Measurements from ENCODE around the gene TCTN1. TPM values are rescaled to one million over a fixed set of nuclear protein-coding genes. Genes with fewer than 3 reads are reported as not detected.

TCTN1 gene
- total RNA-seq (2022; extraction: Qiagen RNA extraction) = 28.3 to 35.2 TPM (median 31.8 TPM) in 5 replicates

DNA sequence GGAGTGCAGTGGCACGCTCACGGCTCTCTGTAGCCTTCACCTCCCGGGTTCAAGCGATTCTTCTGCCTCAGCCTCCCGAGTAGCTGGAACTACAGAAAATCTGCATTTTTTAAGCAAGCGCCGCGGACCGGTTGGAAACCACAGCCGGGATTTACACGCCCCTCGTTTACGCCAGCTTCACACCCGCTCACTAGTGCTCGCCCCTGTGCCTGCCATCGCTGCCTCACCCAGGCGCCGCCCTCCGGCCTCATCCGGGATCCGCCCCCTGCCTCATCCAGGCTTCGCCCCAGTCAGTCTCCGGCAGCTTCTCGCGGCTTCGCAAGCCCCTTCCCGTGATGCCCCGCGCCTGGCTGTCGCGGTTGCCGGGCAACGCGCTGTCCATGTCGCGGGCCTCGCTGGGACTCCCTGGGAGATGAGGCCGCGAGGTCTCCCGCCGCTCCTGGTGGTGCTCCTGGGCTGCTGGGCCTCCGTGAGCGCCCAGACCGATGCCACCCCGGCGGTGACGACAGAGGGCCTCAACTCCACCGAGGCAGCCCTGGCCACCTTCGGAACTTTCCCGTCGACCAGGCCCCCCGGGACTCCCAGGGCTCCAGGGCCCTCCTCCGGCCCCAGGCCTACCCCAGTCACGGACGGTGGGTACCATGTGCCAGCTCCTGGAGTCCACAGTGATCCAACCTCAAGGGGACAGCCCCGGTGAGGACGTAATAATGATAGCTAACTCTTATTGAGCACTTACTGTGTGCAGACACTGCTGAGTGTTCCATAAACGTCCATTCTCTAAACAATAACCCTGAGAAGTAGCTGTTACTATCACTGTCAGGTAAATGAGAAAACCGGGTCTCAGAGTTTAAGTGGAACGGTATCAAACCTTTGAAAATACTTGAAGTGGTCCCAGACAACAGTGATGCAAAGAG is at the start of gene TCTN1:
Gene TCTN1, plus strand, starts transcription at position 359 of the 914 bp plus-strand sequence. Its CDS starts 54 bp downstream, at position 413.

DNA sequence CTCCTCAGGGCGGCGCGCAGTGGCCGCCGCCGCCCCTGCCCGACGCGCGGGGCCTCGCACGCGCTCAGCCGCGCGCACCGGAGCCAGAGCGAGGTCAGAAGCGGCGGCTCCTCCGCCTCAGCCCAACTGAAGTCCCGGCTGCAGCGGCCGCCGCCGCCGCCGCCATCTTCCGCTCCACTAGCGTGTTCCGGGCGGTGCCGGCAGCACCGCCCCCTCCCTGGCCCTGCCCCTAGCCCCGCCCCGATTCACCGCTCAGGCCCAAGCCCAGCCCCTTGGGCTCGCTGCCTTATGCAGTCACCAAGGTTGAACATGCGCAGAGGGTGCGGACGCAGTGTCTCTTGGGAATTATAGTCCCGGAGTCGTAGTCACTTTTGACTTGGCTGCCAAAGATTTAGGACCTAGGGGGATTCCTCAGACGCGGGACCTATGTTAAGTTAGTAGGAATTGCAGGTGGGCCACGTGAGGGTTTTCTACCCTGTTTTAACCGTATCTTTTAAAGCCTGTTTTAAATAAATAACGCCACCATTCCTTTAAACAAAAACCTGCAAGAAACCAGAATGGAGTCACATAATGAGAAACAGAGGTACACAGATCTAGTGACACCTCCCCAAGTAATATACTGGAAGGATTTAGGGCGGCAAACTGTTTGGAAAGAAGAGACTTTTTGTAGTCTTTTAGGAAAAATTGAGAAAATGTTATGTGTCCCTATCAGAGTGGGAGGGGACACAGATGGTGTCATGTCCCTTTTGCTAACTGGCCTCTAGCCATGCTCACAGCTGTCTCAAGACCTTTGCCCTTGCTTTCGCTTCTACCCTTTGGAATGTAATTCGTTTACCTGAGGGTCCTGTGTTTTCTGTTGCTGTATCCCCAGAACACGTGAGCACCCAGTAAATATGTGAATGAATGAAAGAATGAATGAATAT is 30.5 kb upstream of the TCTN1 start, which contains the start of gene PPTC7:
Gene PPTC7, minus strand, starts transcription at position 182 of the 923 bp plus-strand sequence. CDS start 287 bp downstream, outside the sequence.

DNA sequence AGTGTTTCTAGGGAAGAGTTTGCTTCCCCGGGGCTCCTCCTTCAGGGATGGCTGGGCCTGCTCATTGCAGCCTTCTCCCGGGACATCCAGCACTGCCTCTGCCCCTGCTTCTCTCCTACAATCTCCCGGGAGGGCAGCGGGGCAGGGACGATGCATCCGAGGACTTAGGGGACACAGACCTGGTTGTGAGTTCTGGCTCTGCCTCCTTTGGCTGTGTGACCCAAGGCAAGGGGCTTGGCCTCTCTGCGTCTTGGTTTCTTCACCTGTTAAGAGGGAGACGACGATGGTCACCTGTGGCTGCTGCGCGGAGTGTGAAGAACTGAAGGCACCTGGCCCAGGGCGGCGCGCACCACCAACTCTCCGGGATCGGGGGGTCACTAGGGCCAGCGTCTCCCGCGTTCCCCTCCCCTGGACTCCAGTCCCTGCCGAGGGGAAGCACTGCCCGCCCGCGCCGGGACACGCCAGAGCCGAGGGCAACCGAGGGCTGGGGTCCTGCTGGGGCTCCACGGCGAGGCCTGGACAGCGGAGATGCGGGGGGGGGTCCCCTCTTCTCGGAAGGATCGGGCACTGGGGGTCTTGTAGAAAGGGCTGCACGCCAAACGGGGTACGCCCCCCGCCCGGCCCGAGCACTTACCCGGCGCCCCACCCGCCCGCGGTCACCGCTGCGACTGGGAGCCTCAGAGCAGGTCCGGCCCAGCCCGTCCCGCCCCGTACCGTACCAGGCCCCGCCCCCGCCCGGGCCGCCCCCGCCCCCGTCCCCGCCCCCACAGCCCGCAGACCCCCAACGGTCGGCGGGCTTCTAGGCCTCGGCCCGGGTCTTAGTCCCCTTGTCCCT is 74.7 kb downstream of the TCTN1 start, which contains the start of gene HVCN1:
Gene HVCN1, minus strand, starts transcription at position 670 of the 835 bp plus-strand sequence. CDS start 5,870 bp downstream, outside the sequence.

Other genes starting within 250 kb of the TCTN1 start
- gene ANAPC7, start 210.4 kb upstream of the TCTN1 start, total RNA-seq (2022; extraction: Qiagen RNA extraction) = 48.7 to 57.3 TPM (median 55.4 TPM) in 5 replicates
- gene ARPC3, start 163.8 kb upstream of the TCTN1 start, total RNA-seq (2022; extraction: Qiagen RNA extraction) = 441 to 718 TPM (median 446 TPM) in 5 replicates
- gene GPN3, start 145.9 kb upstream of the TCTN1 start, total RNA-seq (2022; extraction: Qiagen RNA extraction) = 27.2 to 37.2 TPM (median 34.8 TPM) in 5 replicates
- 18.4 to 21.9 TPM (median 19.3 TPM) in 5 replicates for gene FAM216A, start 145.3 kb upstream of the TCTN1 start, total RNA-seq (2022; extraction: Qiagen RNA extraction)
- gene VPS29, start 112.0 kb upstream of the TCTN1 start, total RNA-seq (2022; extraction: Qiagen RNA extraction) = 140 to 173 TPM (median 158 TPM) in 5 replicates
- 0.13 to 0.55 TPM (median 0.22 TPM) in 5 replicates for gene RAD9B, start 111.8 kb upstream of the TCTN1 start, total RNA-seq (2022; extraction: Qiagen RNA extraction)
- gene PPTC7, start 30.8 kb upstream of the TCTN1 start, total RNA-seq (2022; extraction: Qiagen RNA extraction) = 23.0 to 29.3 TPM (median 28.2 TPM) in 5 replicates
- gene HVCN1, start 75.0 kb downstream of the TCTN1 start, total RNA-seq (2022; extraction: Qiagen RNA extraction) = 0.38 to 0.98 TPM (median 0.65 TPM) in 5 replicates
- 126 to 156 TPM (median 153 TPM) in 5 replicates for gene PPP1CC, start 128.8 kb downstream of the TCTN1 start, total RNA-seq (2022; extraction: Qiagen RNA extraction)
- gene CCDC63, start 232.9 kb downstream of the TCTN1 start, total RNA-seq (2022; extraction: Qiagen RNA extraction) = 0.16 TPM in 1 of 5 replicates, not detected in the others

Data from A549 treated with Mapracorat at 1 μM for 4 hours (cell line).